Stimulated activated naive CD8-positive, alpha-beta T cell treated with anti-CD3 and anti-CD28 coated beads, Interleukin-15, amount 100 ng/mL, for 72 hours (primary cell): ENCODE results near the gene PCGF3.

ENCODE experiments used
- ATAC-seq: fragments of 150-1000 bp; cut with Tn5 transposase; 2 replicates; pipeline ENCODE4 v1.10.0; 2021; ENCODE audit warnings: mild to moderate bottlenecking, moderate library complexity
- DNase-seq, 2 donors: peaks; one replicate each; pipeline ENCODE4 v3.0.0; 2021 to 2022
- H3K27ac Mint-ChIP-seq, 2 donors: one replicate each; pipeline ENCODE4 v1.8.0; 2022; ENCODE audit warnings: mild to moderate bottlenecking in 2 of 2, mixed read lengths in 2 of 2, moderate library complexity in 2 of 2
- H3K27me3 Mint-ChIP-seq: one replicate; pipeline ENCODE4 v1.8.0; 2022; ENCODE audit warnings: mixed read lengths
- H3K4me1 Mint-ChIP-seq: one replicate; pipeline ENCODE4 v1.8.0; 2022; ENCODE audit warnings: mild to moderate bottlenecking, mixed read lengths
- H3K4me3 Mint-ChIP-seq, 2 donors: one replicate each; pipeline ENCODE4 v1.8.0; 2022; ENCODE audit warnings: mild to moderate bottlenecking in 2 of 2, mixed read lengths in 2 of 2, moderate library complexity in 1 of 2
- H3K9me3 Mint-ChIP-seq, 2 donors: one replicate each; pipeline ENCODE4 v1.8.0; 2022; ENCODE audit warnings: mixed read lengths in 2 of 2

The PCGF3 gene

GRCh38 chr4:705278-706082 lies at the start of gene PCGF3:
PCGF3 (plus strand) TSS chr4:705832; CDS start chr4:733681, 27,849 bp downstream.
- Mint-ChIP-seq H3K4me3 (peak within 1 kb of the TSS; percentile 88 to 92), H3K27me3 (no peaks in the 10 kb centered on the region), H3K27ac (peak within 1 kb of the TSS; percentile 74 to 75), H3K4me1 (peaks cover 45% of the 10 kb centered on the region), H3K9me3 (no peaks in the 10 kb centered on the region)
- peak; percentile 96 to 97 for DNase-seq
- ATAC-seq = peak; percentile 94

GRCh38 chr4:656436-657337 lies 48.9 kb upstream of the PCGF3 start:
- Mint-ChIP-seq H3K9me3 (no peaks in the 10 kb centered on the region), H3K4me1 (peaks cover under 1% of the 10 kb centered on the region), H3K4me3 (no peak overlapping the region), H3K27me3 (peaks cover 13% of the 10 kb centered on the region), H3K27ac (no peak overlapping the region)
- ATAC-seq = peak; percentile 9
- DNase-seq = no peak

GRCh38 chr4:657338-657833 lies 48.2 kb upstream of the PCGF3 start:
- Mint-ChIP-seq H3K27ac (no peak overlapping the region), H3K27me3 (peaks cover 8% of the 10 kb centered on the region), H3K4me3 (no peak overlapping the region), H3K4me1 (peaks cover 7% of the 10 kb centered on the region), H3K9me3 (no peaks in the 10 kb centered on the region)
- DNase-seq (no peak), ATAC-seq (no peak)

GRCh38 chr4:657834-658667 lies 47.6 kb upstream of the PCGF3 start:
- H3K9me3 Mint-ChIP-seq = no peaks in the 10 kb centered on the region
- H3K27ac Mint-ChIP-seq = no peak overlapping the region
- no peak for DNase-seq
- ATAC-seq = peak; percentile 35
- H3K27me3 Mint-ChIP-seq = peaks cover 3% of the 10 kb centered on the region
- peaks cover 14% of the 10 kb centered on the region for H3K4me1 Mint-ChIP-seq
- H3K4me3 Mint-ChIP-seq = no peak overlapping the region

- Mint-ChIP-seq H3K4me1 (peaks cover 18% of the 10 kb centered on the region), H3K9me3 (no peaks in the 10 kb centered on the region), H3K27ac (no peak overlapping the region), H3K4me3 (no peak overlapping the region), H3K27me3 (no peaks in the 10 kb centered on the region)
- no peak for DNase-seq
- ATAC-seq = no peak
These were observed 46.7 kb upstream of the PCGF3 start for GRCh38 chr4:658681-659667.

GRCh38 chr4:659851-660250 lies 45.8 kb upstream of the PCGF3 start:
- Mint-ChIP-seq H3K9me3 (no peaks in the 10 kb centered on the region), H3K27me3 (no peaks in the 10 kb centered on the region), H3K4me3 (no peak overlapping the region), H3K27ac (no peak overlapping the region), H3K4me1 (peaks cover 26% of the 10 kb centered on the region)
- ATAC-seq (no peak), DNase-seq (no peak)

GRCh38 chr4:660401-660800 lies 45.2 kb upstream of the PCGF3 start:
- peaks cover 32% of the 10 kb centered on the region for H3K4me1 Mint-ChIP-seq
- no peaks in the 10 kb centered on the region for H3K9me3 Mint-ChIP-seq
- DNase-seq (no peak), ATAC-seq (no peak)
- H3K27ac Mint-ChIP-seq = no peak overlapping the region
- H3K27me3 Mint-ChIP-seq = no peaks in the 10 kb centered on the region
- no peak overlapping the region for H3K4me3 Mint-ChIP-seq

GRCh38 chr4:661231-661630 lies 44.4 kb upstream of the PCGF3 start:
- peaks cover 35% of the 10 kb centered on the region for H3K4me1 Mint-ChIP-seq
- no peak overlapping the region for H3K27ac Mint-ChIP-seq
- ATAC-seq = no peak
- H3K9me3 Mint-ChIP-seq = no peaks in the 10 kb centered on the region
- DNase-seq = no peak
- no peak overlapping the region for H3K4me3 Mint-ChIP-seq
- H3K27me3 Mint-ChIP-seq = no peaks in the 10 kb centered on the region

GRCh38 chr4:661881-662761 lies 43.5 kb upstream of the PCGF3 start:
- no peak for ATAC-seq
- no peaks in the 10 kb centered on the region for H3K27me3 Mint-ChIP-seq
- peak overlapping the region; percentile 91 to 93 for H3K4me3 Mint-ChIP-seq
- no peak for DNase-seq
- H3K27ac Mint-ChIP-seq = peak overlapping the region in 1 of 2 donors; percentile 19
- no peaks in the 10 kb centered on the region for H3K9me3 Mint-ChIP-seq
- H3K4me1 Mint-ChIP-seq = peaks cover 35% of the 10 kb centered on the region

GRCh38 chr4:663046-663437 lies 42.6 kb upstream of the PCGF3 start:
- peak; percentile 2 for ATAC-seq
- no peaks in the 10 kb centered on the region for H3K9me3 Mint-ChIP-seq
- H3K27me3 Mint-ChIP-seq = no peaks in the 10 kb centered on the region
- peak overlapping the region; percentile 91 to 93 for H3K4me3 Mint-ChIP-seq
- H3K27ac Mint-ChIP-seq = peak overlapping the region; percentile 85 to 97
- peaks cover 35% of the 10 kb centered on the region for H3K4me1 Mint-ChIP-seq
- no peak for DNase-seq

- peak overlapping the region; percentile 91 to 93 for H3K4me3 Mint-ChIP-seq
- peak; percentile 71 to 82 for DNase-seq
- H3K9me3 Mint-ChIP-seq = no peaks in the 10 kb centered on the region
- peak overlapping the region; percentile 94 to 97 for H3K27ac Mint-ChIP-seq
- ATAC-seq = peak; percentile 83
- H3K27me3 Mint-ChIP-seq = no peaks in the 10 kb centered on the region
- H3K4me1 Mint-ChIP-seq = peaks cover 35% of the 10 kb centered on the region
These were observed 41.9 kb upstream of the PCGF3 start for GRCh38 chr4:663438-664428.

- DNase-seq = no peak
- Mint-ChIP-seq H3K4me1 (peaks cover 35% of the 10 kb centered on the region), H3K9me3 (no peaks in the 10 kb centered on the region), H3K4me3 (peak overlapping the region; percentile 86 to 91), H3K27me3 (no peaks in the 10 kb centered on the region), H3K27ac (peak overlapping the region; percentile 94 to 96)
- no peak for ATAC-seq
These were observed 40.9 kb upstream of the PCGF3 start for GRCh38 chr4:664713-665231.
